Smooth muscle cell of bladder (primary cell): ENCODE results near the gene LCMT2. TPM values are rescaled to one million over a fixed set of nuclear protein-coding genes. Genes with fewer than 3 reads are reported as not detected.

Source experiments
- total RNA-seq: library from RNA; depleted of rRNA; stranded (reverse); fragments of >200 nt; gene quantifications from 2 replicates; pipeline ENCODE4 v1.2.3, GENCODE V29; 2014

Gene LCMT2, protein sequence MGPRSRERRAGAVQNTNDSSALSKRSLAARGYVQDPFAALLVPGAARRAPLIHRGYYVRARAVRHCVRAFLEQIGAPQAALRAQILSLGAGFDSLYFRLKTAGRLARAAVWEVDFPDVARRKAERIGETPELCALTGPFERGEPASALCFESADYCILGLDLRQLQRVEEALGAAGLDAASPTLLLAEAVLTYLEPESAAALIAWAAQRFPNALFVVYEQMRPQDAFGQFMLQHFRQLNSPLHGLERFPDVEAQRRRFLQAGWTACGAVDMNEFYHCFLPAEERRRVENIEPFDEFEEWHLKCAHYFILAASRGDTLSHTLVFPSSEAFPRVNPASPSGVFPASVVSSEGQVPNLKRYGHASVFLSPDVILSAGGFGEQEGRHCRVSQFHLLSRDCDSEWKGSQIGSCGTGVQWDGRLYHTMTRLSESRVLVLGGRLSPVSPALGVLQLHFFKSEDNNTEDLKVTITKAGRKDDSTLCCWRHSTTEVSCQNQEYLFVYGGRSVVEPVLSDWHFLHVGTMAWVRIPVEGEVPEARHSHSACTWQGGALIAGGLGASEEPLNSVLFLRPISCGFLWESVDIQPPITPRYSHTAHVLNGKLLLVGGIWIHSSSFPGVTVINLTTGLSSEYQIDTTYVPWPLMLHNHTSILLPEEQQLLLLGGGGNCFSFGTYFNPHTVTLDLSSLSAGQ
- 5.3 and 7.9 TPM in 2 replicates for total RNA-seq

DNA sequence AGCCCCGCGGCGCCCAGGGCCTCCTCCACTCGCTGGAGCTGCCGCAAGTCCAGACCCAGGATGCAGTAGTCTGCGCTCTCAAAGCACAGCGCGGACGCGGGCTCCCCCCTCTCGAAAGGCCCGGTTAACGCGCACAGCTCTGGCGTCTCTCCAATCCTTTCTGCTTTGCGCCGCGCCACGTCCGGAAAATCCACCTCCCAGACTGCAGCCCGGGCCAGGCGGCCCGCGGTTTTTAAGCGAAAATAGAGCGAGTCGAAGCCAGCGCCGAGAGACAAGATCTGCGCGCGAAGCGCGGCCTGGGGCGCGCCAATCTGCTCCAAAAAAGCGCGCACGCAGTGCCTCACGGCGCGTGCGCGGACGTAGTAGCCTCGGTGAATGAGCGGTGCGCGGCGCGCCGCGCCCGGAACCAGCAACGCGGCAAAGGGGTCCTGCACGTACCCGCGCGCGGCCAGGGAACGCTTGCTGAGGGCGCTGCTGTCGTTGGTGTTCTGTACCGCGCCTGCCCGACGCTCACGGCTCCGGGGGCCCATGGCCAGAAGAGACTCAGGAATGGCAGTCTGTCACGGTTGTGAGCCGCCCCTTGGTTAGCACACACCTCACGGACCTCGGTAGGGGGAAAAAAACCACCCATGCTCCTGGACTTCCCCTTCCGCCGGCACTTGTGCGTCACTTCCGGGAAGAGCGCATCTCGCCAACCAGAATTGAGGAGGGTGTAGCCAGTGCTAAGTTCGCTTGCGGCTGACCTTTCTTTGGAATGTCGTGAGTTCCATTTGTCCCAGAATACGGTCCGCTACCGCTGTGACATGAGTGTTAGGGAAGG, at the start of gene LCMT2:
Gene LCMT2 (minus strand): TSS at position 614 of the 820 bp plus-strand sequence. CDS start 84 bp downstream, at position 530.

DNA sequence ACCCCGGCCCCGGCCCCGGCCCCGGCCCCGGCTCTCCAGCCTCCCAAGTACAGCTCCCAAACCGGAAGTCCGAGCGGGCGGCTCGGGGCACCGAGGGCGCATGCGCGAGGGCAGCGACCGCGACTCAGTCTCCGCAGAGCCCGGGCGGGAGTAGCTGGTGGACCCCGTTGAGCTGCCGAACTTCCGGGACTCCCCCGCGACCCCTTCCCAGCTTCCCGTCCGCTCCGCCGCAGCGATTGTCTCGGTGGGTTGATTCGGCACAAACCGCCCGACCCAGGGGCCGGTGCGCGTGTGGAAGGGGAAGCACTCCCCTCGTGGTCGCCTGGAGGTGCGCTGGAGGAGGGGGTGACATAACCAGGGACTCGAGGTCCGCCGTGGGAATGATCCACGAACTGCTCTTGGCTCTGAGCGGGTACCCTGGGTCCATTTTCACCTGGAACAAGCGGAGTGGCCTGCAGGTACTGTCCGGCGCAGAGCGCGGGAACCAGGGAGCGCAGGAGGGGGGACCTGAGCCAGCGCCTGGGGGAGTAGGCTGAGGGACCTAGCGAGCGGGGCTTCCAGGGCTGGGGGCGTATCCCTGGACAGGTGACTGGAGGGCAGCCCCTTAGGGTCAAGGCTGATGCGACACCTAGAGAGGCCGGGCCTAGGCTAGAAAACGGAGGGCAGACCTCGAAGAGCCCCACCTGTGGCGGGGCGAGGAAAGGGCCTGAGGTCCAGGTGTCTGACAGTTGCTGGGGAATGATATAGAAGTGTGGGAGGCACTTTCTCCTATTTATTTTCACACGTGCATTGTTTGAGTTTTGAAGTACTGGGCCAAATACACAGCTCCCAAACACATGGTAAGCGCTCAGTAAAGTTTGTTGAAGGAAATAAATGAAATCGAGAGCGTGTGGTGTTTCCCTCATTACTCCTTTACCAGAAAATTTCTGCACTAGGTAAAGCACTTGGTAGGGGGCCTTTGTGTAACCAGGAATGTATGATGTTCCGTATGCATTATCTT, 40.9 kb upstream of the LCMT2 start, which contains the start of the genes TUBGCP4 and ZSCAN29:
Gene TUBGCP4 (plus strand): TSS at position 127 of the 1,000 bp plus-strand sequence. CDS start 254 bp downstream, at position 381.
Gene ZSCAN29 (minus strand): TSS at position 69 of the 1,000 bp plus-strand sequence. CDS start 1,130 bp downstream, outside the sequence.

DNA sequence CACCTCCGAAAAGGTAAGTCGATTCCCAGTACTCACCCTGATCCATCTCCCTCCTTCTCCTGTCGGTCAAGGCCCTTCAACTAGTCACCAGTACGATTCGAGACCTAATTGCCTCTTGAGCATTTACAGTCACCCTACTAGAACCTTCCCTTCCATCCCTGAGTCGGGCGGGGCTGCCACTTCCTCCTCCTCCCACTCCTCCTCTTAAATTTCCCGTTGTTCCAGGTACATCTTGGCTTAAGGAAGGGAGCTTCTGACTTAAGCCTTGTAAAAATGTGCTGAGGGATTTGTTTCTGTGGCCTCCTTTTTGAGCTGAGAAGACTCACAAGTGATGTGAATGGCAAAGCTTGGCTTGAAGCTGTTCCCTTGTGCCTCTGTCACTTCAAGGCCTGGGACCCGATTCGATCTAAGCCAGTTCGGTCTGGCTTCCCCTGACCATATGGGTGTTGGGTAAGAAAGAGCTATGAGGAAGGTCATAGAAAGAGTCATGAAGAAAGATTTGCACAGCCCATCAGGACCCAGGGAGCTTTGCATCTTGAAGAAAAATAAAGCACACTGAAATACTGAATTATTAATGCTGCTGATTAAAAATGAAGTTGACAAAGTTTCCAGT, 28.1 kb downstream of the LCMT2 start, which contains the start of gene TGM7:
Gene TGM7 (minus strand): TSS at position 51 of the 613 bp plus-strand sequence.

Other genes starting within 250 kb of the LCMT2 start
- gene UBR1, start 224.5 kb downstream of the LCMT2 start, total RNA-seq: 33.6 and 35.0 TPM in 2 replicates
- gene TMEM62, start 197.0 kb downstream of the LCMT2 start, total RNA-seq: 9.2 and 11.7 TPM in 2 replicates
- 54.5 and 56.8 TPM in 2 replicates for gene CCNDBP1, start 145.2 kb downstream of the LCMT2 start, total RNA-seq
- not detected in 2 replicates for gene EPB42, start 109.6 kb downstream of the LCMT2 start, total RNA-seq
- gene TGM5, start 63.6 kb downstream of the LCMT2 start, total RNA-seq: not detected in 2 replicates
- not detected in 2 replicates for gene TGM7, start 28.3 kb downstream of the LCMT2 start, total RNA-seq
- 20.2 and 21.1 TPM in 2 replicates for gene ZSCAN29, start 40.5 kb upstream of the LCMT2 start, total RNA-seq
- 9.1 and 9.8 TPM in 2 replicates for gene TUBGCP4, start 40.5 kb upstream of the LCMT2 start, total RNA-seq
- gene TP53BP1, start 162.6 kb upstream of the LCMT2 start, total RNA-seq: 83.6 and 88.8 TPM in 2 replicates
- gene MAP1A, start 187.0 kb upstream of the LCMT2 start, total RNA-seq: 38.8 and 40.8 TPM in 2 replicates